Fibroblast of skin of left quadriceps (primary cell): ENCODE measurements around the gene RARA.

Experiments
- DNase-seq, 2 experiments: peaks; one replicate each; pipeline ENCODE4 v3.0.0-alpha.2; 2013; ENCODE audit warnings: low read depth in 2 of 2

Gene RARA

GRCh38 chr17:40315678-40316570 is 6.9 kb downstream of the RARA start:
- no peak for DNase-seq

GRCh38 chr17:40316571-40317344 is 7.8 kb downstream of the RARA start:
- DNase-seq, result peak in 1 of 2 experiments; percentile 59

GRCh38 chr17:40317345-40317873 is 8.4 kb downstream of the RARA start:
- DNase-seq, result no peak

DNA sequence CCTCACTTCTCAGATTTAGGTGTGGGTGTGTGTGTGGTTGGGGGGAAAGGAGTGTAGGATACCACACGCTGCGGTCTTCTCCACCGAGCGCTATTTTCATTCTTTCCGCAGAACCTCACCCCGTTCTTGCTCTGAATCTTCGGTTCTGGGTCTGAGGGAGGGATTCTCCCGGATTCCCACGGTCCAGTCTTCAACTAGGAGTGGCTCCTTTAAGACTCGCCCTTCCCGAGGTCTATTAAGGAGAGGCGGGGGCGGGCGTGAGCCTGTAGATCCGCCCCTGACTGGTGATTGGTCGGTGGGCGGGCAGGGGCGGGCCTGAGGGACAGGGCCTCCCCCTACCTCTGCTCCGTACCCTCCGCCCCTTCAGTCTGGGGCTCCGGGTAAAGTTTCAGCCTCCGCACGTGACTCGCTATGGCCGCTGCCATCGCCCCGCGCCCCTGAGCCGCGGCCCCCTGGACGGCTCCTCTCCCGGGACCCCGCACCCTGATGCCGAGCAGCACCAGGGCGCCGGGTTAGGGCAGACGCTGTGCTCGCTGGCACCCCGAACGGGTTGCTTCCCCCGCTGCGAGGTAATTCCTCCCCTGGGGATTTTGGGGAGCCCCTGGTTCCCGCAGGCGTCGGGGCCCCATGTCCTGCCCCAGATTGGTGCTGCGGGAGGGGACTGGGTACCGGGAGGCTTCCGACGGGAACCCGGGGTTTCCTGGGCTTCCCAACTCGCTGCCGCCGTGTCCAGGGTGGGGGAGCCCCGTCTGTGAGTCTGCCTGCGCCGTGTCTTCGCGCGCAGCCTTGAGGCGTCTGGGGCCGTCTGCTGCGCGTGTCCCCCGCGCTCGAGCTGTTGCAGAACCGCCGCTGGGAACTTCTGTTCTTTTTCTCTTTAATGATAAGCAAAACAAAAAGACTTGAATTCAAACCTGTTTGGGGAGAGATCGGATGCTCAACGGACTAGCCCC is 9.2 kb downstream of the RARA start:
- DNase-seq, result peak; percentile 90 to 92

- DNase-seq, result no peak
Measured at GRCh38 chr17:40318830-40319391, 9.9 kb downstream of the RARA start.

DNA sequence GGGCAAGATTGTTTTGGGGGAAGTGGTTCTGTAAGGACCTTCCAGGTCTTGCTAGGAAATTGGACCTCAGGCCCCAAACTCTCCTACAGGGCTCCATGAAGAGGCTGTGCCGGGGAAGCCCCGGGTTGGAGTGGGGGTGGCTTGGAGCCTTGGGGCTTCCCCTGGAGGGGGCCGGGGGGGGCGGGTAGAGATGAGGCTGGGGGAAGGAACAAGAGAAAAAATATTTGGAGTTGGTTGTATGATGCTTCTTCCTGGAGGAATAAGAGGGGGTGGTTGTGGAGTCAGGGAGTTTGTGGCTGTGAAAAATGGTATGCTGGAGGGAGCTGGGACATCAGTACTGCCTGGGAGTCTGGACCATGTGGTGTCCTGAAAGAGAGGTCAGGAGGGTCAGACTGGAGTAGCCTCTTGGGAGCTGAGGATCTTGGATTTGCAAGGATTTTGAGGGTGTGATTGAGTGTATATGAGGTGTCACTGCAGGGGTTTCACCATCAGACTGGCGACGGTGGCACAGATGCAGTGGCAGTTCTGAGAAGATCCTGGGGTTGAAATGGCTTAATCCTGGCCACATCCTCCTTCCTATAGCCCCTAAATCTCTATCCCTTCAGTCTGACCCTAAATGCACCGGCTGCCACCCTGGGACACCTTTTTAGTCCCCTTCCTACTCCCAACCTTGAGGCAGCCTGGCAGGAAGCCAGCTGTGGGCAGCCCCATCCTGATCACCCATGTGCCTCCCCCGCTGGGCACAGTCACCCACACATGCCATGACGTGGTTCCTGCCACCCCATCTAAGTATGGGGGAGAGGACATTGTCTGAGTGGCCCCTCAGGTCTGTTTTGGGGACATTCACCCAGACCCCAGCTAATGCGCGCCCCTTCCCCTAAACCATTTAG is 10.9 kb downstream of the RARA start:
- no peak for DNase-seq

DNA sequence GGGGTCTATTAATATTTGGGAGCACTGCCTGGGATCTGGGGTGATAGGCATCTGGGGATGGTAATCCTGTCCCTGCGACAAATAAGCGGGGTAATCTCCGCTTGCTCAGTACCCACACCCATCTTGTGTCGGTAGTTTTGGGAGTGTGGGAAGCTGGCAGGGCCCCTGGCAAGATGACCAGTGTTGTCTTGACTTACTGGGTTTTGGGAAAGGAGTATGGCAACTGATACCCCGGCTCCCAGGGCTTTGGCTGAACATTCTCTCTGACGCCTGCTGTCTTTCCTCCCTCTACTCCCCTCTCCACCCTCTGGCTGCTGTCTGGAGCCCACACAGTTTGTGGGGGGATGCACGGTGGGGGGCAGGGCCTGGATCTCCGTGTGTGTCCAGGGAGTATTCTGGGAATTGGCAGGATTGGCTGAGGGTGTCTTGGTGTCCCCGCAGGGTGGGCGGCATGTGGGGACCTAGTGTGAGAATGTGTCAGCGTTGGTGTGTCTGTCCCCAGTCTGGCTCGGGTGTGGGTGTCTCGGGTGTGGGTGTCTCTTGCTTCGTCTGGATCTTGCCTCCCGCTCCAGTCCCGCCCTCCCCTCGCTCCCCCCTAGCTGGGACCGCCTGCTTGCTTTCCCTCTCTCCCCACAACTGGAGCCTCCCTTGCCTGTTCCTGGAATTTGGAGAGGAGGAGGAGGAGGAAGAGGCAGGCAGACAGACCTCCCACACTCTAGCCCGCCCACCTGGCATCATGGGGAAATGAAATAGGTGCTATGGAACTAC is 12.0 kb downstream of the RARA start:
- DNase-seq, result no peak

DNA sequence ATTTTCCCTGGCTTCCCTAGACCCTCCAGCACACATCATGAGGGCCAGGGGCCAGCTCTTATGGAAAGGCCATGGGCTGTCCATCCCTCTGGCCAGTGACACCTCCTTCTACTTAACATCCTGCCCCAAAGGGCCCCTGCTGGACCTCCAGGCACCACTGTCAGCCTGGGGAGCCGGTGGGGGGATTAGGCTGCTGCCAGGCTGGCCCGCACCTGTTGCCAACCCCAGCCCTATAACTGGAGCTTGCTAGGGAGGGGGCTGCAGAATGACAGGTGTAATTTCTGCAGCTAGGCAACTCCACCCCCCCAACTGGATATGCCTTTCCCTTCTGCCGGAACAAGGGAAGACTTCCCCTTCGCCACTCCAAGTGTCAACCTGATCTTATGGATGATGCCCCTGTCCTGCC is 12.5 kb downstream of the RARA start:
- no peak for DNase-seq

- DNase-seq, result no peak
Measured at GRCh38 chr17:40321961-40322357, 13.0 kb downstream of the RARA start.

GRCh38 chr17:40322358-40323315 is 13.7 kb downstream of the RARA start:
- DNase-seq, result no peak

DNA sequence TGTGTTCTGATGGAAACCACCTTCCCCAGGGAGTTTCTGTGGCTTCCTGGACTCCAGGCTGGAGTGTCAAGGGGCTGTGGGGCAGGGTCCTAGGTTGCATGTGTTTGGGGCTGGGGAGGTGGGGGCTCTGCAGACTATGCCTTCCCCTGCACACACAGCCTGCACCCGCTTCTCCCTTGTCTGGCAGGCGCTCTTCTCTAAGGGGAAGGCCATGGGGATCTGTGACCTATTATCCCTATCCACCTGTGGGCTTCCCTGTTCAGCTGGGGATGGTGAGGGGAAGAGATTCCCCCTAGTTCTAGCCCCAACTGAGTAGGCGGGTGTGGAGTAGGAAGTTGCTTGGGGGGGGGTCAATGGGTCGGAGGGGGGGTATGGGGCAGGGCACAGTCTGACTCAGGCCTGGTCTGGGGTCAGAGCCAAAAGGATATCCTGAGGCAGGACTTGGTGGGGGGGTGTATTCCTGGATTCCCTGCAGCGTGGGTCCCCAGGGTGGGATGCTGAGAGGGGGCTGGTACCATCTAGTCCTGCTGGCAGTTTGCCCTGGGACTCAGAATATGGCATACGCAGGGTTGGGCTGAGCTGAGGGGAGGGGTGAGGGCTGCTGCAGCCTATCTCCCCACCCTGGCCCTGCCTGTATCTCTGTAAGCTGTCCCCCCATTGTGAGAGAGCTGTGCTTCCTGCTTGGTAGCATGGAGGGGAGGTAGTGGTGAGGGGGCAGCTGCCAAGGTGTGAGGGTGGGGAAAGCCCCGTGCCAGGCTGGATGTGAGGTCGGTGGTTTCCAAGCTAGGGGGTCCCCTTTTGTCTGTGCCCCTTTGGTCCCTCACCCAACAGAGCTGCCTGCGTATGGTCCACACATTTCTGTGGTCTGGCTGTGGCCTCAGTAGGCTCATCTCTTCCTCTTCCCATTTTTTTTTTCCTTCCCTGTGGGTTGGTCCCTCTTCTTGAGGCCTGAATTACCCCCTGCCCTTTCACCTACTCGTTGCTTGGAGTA is 14.7 kb downstream of the RARA start:
- DNase-seq, result no peak

DNA sequence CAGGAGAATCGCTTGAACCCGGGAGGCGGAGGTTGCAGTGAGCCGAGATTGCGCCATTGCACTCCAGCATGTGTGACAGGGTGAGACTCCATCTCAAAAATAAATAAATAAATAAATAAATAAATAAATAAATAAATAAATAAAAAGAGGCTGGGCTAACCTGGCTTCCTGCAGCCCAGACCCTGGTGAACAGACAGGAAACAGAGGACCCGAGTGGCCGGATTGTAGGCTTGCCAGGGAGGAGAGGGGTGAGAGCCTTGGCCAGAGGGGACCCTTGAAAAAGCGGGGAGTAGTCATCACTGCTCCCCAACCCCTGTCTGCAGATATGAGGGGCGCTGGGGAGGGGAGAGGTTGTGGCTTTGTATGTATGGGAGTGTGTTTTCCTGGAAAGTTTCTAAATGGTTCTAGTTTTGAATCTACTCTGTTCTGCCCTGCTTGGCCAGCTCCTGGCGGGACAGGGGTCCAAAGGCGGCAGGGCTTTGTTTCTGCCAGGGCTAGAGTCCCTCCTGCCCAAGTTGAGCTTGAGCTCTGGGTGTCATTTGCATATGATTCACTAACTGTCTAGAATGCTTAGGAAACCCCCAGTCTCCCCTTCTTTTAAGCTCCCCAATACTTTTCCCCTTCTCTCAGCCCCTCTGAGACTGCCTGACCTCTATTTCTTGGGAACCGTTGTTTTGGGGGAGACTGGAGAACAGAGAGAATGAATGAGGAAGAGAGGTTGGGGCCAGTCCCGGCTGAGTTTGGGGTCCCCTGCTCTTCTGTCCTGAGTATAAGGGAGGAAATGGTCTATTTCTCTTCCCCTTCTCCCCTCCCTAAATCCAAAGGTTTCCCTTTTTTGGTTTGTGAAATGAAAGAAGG is 16.4 kb downstream of the RARA start:
- DNase-seq, result no peak

GRCh38 chr17:40326014-40326831 is 17.2 kb downstream of the RARA start:
- no peak for DNase-seq

GRCh38 chr17:40326832-40327199 is 17.8 kb downstream of the RARA start:
- DNase-seq, result no peak

- DNase-seq, result no peak
Measured at GRCh38 chr17:40327244-40327729, 18.3 kb downstream of the RARA start.
